ENCODE results near the gene ACTL10.
"Not testable (repeated sequence)": the region's sequence is repeated elsewhere in the genome, so short reads cannot be mapped to it uniquely, and the experiment has no call there.

GRCh38 chr20:33646959-33647602 is 19.7 kb upstream of the ACTL10 start:
- TF ChIP-seq CTCF (conservative IDR thresholded peaks at IDR 0.05); EZH2 (IDR thresholded peaks at IDR 0.05; ENCODE audit: low read depth): not testable (repeated sequence)
